K562 (cell line): ENCODE measurements around the gene PDLIM5. TPM values are rescaled to one million over a fixed set of nuclear protein-coding genes. Genes with fewer than 3 reads are reported as not detected.

Experiments used
- ATAC-seq: fragments of 200-7000 bp; cut with Tn5 transposase; 3 replicates; pipeline ENCODE4 v1.9.1; 2020; ENCODE audit warnings: moderate library complexity
- BruUV-seq: library from RNA; stranded (reverse); fragments of 400-500 nt; replicated peaks from 2 replicates; lab custom pipeline; 2021; lab: Mats Ljungman, UMichigan
- CTCF ChIA-PET: fragments of 300-600 bp; formaldehyde crosslinking; extraction: SDS; loops from one replicate; lab custom pipeline; 2021; ENCODE audit warnings: low intra/inter-chr PET ratio; lab: Yijun Ruan, JAX
- POLR2A ChIA-PET: fragments of 300-600, 350-650 bp; sonication (Branson Sonifier 250); formaldehyde crosslinking; extraction: SDS; loops from one replicate; lab custom pipeline; 2021; ENCODE audit warnings: antibody characterized with exemption, inconsistent platforms; lab: Yijun Ruan, JAX
- DNase-seq, 4 experiments: peaks; one replicate each; pipeline versions ENCODE4 v3.0.0 to v3.0.0-alpha.2; 2011 to 2018; ENCODE audit warnings: low spot score in 3 of 4, mixed read lengths in 3 of 4; ENCODE audit errors: extremely low read depth in 1 of 4
- FAIRE-seq: peaks from 2 replicates; lab custom pipeline; 2011; peaks lifted over from hg19 to GRCh38; lab: Jason Lieb, UNC
- H2AFZ ChIP-seq: 2 replicates; pipeline ENCODE4 v1.6.0; 2011; ENCODE audit warnings: low read depth, low read length, control low read depth, inconsistent platforms
- H3K27ac ChIP-seq: fragments of 200-600 bp; 3 replicates; pipeline ENCODE4 v1.8.0; 2011; ENCODE audit warnings: low read depth, mild to moderate bottlenecking, control low read depth, inconsistent platforms, low read length, moderate library complexity, mixed read lengths; ENCODE audit errors: extremely low read depth
- H3K27me3 ChIP-seq, 2 experiments: fragments of 300-600 bp in 1 of 2; 2 replicates in 1 of 2; 3 replicates in 1 of 2; pipeline versions ENCODE4 v1.6.0 to v1.8.0; 2011; ENCODE audit warnings: inconsistent platforms in 2 of 2, low read length in 2 of 2, mild to moderate bottlenecking in 1 of 2, mixed read lengths in 1 of 2, moderate library complexity in 1 of 2; ENCODE audit not compliant: control insufficient read depth in 2 of 2, insufficient read depth in 2 of 2
- H3K36me3 ChIP-seq: fragments of 300-600 bp; 3 replicates; pipeline ENCODE4 v1.8.0; 2011; ENCODE audit warnings: mild to moderate bottlenecking, low read length, inconsistent platforms; ENCODE audit not compliant: control insufficient read depth, insufficient read depth
- H3K4me1 ChIP-seq, 2 experiments: fragments of 200-600 bp in 1 of 2; replicated peaks in 1 of 2; 2 replicates in 1 of 2; 3 replicates in 1 of 2; pipeline versions ENCODE4 v1.5.1 to v1.8.0; 2011; ENCODE audit warnings: inconsistent platforms in 2 of 2, low read length in 2 of 2, mild to moderate bottlenecking in 1 of 2, mixed read lengths in 1 of 2, moderate library complexity in 1 of 2; ENCODE audit not compliant: control insufficient read depth in 2 of 2, insufficient read depth in 2 of 2
- H3K4me2 ChIP-seq: 2 replicates; pipeline ENCODE4 v1.6.1; 2011; ENCODE audit warnings: low read length, control low read depth, inconsistent platforms, mixed read lengths; ENCODE audit not compliant: insufficient read depth
- H3K4me3 ChIP-seq: fragments of 200-600 bp; sonication (generic), shearing (Covaris generic); 2 replicates; pipeline ENCODE4 v1.5.1; 2016; ENCODE audit warnings: control low read depth, inconsistent platforms
- H3K79me2 ChIP-seq: fragments of 200-600 bp; 3 replicates; pipeline ENCODE4 v1.8.0; 2011; ENCODE audit warnings: low read length, inconsistent platforms; ENCODE audit not compliant: control insufficient read depth, insufficient read depth
- H3K9ac ChIP-seq, 2 experiments: 2 replicates each; pipeline versions ENCODE4 v1.6.0 to v1.6.1; 2011; ENCODE audit warnings: low read depth in 2 of 2, low read length in 2 of 2, control low read depth in 1 of 2, inconsistent platforms in 1 of 2, mild to moderate bottlenecking in 1 of 2, mixed read lengths in 1 of 2; ENCODE audit not compliant: insufficient read depth in 1 of 2
- H3K9me1 ChIP-seq: one replicate; pipeline ENCODE4 v1.6.0; 2011; ENCODE audit warnings: inconsistent platforms, mild to moderate bottlenecking, low read length, moderate library complexity; ENCODE audit not compliant: control insufficient read depth, insufficient read depth
- H3K9me3 ChIP-seq: replicated peaks from 2 replicates; pipeline ENCODE4 v1.5.1; 2011; ENCODE audit warnings: low read depth, low read length, inconsistent platforms; ENCODE audit not compliant: control insufficient read depth, insufficient read depth
- H4K20me1 ChIP-seq: replicated peaks from 2 replicates; pipeline ENCODE4 v1.6.1; 2011; ENCODE audit warnings: low read length, inconsistent platforms, mixed read lengths; ENCODE audit not compliant: control insufficient read depth, insufficient read depth
- ARID3A ChIP-seq: IDR thresholded peaks from 2 replicates; pipeline ENCODE4 v1.6.1; 2012; ENCODE audit warnings: low read depth, low read length, improper control_type of control experiment, borderline replicate concordance
- CBFA2T3 ChIP-seq: fragments of 450-650 bp; IDR thresholded peaks from 2 replicates; pipeline ENCODE4 v1.6.1; 2017
- EGR1 ChIP-seq: fragments of 450-650 bp; conservative IDR thresholded peaks from 2 replicates; pipeline ENCODE4 v1.6.1; 2017; ENCODE audit warnings: mild to moderate bottlenecking
- FOSL1 ChIP-seq: fragments of 200-800 bp; sonication (Bioruptor generic); conservative IDR thresholded peaks from 2 replicates; pipeline ENCODE4 v1.6.1; 2016; ENCODE audit warnings: missing genetic modification characterization, missing compliant biosample characterization
- FOXJ2 ChIP-seq: fragments of 200-800 bp; sonication (Bioruptor generic); IDR thresholded peaks from 2 replicates; pipeline ENCODE4 v1.6.1; 2016; ENCODE audit warnings: missing genetic modification characterization, missing compliant biosample characterization
- HDAC8 ChIP-seq: fragments of 450-650 bp; IDR thresholded peaks from 2 replicates; pipeline ENCODE4 v1.6.1; 2016; ENCODE audit warnings: mild to moderate bottlenecking, missing genetic modification characterization, moderate library complexity, missing compliant biosample characterization
- KDM1A ChIP-seq, 2 experiments: fragments of 450-650 bp; IDR thresholded peaks; 2 replicates each; pipeline ENCODE4 v1.6.1; 2016; ENCODE audit warnings: mild to moderate bottlenecking in 2 of 2
- KLF1 ChIP-seq: fragments of 450-650 bp; IDR thresholded peaks from 2 replicates; pipeline ENCODE4 v1.6.1; 2016; ENCODE audit warnings: missing genetic modification characterization, missing compliant biosample characterization
- LEF1 ChIP-seq: fragments of 450-650 bp; IDR thresholded peaks from 2 replicates; pipeline ENCODE4 v1.6.1; 2016; ENCODE audit warnings: mild to moderate bottlenecking
- MAFG ChIP-seq: fragments of 450-650 bp; conservative IDR thresholded peaks from 2 replicates; pipeline ENCODE4 v1.6.1; 2016; ENCODE audit warnings: missing genetic modification characterization, missing compliant biosample characterization
- MAFK ChIP-seq: IDR thresholded peaks from 2 replicates; pipeline ENCODE4 v1.6.1; 2011; ENCODE audit warnings: low read length, improper control_type of control experiment
- MAX ChIP-seq: sonication (generic); formaldehyde crosslinking; IDR thresholded peaks from 2 replicates; pipeline ENCODE4 v1.9.0; 2022; ENCODE audit warnings: mild to moderate bottlenecking, missing genetic modification reagents
- RCOR1 ChIP-seq, 2 experiments: IDR thresholded peaks; 2 replicates each; pipeline ENCODE4 v1.6.1; 2012; ENCODE audit warnings: low read depth in 2 of 2, low read length in 2 of 2, borderline replicate concordance in 1 of 2, improper control_type of control experiment in 1 of 2
- RFX7 ChIP-seq: fragments of 250-450 bp; sonication (Bioruptor Pico); IDR thresholded peaks from 2 replicates; pipeline ENCODE4 v1.5.1; 2021; ENCODE audit warnings: mild to moderate bottlenecking
- SMARCA4 ChIP-seq: fragments of 450-650 bp; IDR thresholded peaks from 2 replicates; pipeline ENCODE4 v1.6.1; 2016
- TRIM25 ChIP-seq: fragments of 450-650 bp; IDR thresholded peaks from 2 replicates; pipeline ENCODE4 v1.7.0; 2016; ENCODE audit warnings: borderline replicate concordance
- VEZF1 ChIP-seq: fragments of 200-800 bp; sonication (Bioruptor generic); IDR thresholded peaks from 2 replicates; pipeline ENCODE4 v1.6.1; 2017; ENCODE audit warnings: missing genetic modification characterization, missing compliant biosample characterization
- ZNF316 ChIP-seq: fragments of 450-650 bp; IDR thresholded peaks from 2 replicates; pipeline ENCODE4 v1.6.1; 2016
- WGBS: fragments of 100-300 bp; shearing (Covaris generic); methylation state at CpG from one replicate; pipeline ENCODE4 v1.1.6; 2016; ENCODE audit warnings: low coverage, mixed read lengths; ENCODE audit not compliant: insufficient coverage; ENCODE audit errors: missing lambda C conversion rate; 5-methylcytosine and 5-hydroxymethylcytosine counted together
- in situ Hi-C: fragments of 300-500 bp; cut with MboI; formaldehyde crosslinking; loops from 4 replicates; pipeline ENCODE4 v1.15.0; 2018; ENCODE audit warnings: inconsistent platforms, mixed read lengths
- intact Hi-C: fragments of 100-400 bp; cut with micrococcal nuclease; formaldehyde crosslinking; loops from 2 replicates; pipeline ENCODE4 v1.14.2; 2022
- polyA plus RNA-seq, 8 experiments: library from polyadenylated mRNA; depleted of rRNA in 4 of 8; stranded (reverse) in 5 of 8; unstranded in 3 of 8; fragments of >200 nt; fragmentation: Nextera tagmentation in 2 of 8; fragmentation: Illumina TruSeq in 1 of 8; extraction: Ambion mirVana in 2 of 8; extraction: Trizol in 1 of 8; gene quantifications; 2 replicates each; pipeline versions ENCODE4 v1.2.1 to v1.2.3, GENCODE V29; 2011 to 2014; ENCODE audit warnings: inconsistent platforms in 1 of 8, missing spikeins in 1 of 8
- total RNA-seq, 7 experiments: library from RNA; depleted of rRNA in 6 of 7; stranded (reverse); fragments of >200 nt in 6 of 7; fragmentation: Illumina TruSeq in 2 of 7; extraction: Trizol in 2 of 7; gene quantifications; 2 replicates each; pipeline versions ENCODE4 v1.2.1 to v1.2.3, GENCODE V29; 2011 to 2021; ENCODE audit warnings: low replicate concordance in 1 of 7

The PDLIM5 gene
- total and polyA plus RNA-seq, 9 of the 15 experiments (the other 6 are each of a cell fraction or from before 2014, with no cell fraction given): 36.9 to 127 (median 62.5) TPM

GRCh38 chr4:94507281-94507680, 55.5 kb downstream of the PDLIM5 start (continued):
- TF ChIP-seq MAX (CRISPR knock-in tag) (no peak), RFX7 (no peak)
- TF ChIP-seq, all 486 proteins: peak for 0

- FAIRE-seq: peak; percentile 86
- CTCF ChIA-PET: no interaction called here
- TF ChIP-seq MAFK (peak; percentile 40; the same call in 1 of the 2 replicates), ARID3A (peak; percentile 54; the same call in 1 of the 2 replicates), RCOR1 (IDR thresholded peaks at IDR 0.05; ENCODE audit: borderline replicate concordance in 1 of 2, low read depth in 2 of 2, low read length in 2 of 2) (peak in 1 of 2 experiments; percentile 62; a peak in 1 of 4 replicates), TRIM25 (no peak), FOSL1 (tag) (peak; percentile 54; the same call in 1 of the 2 replicates), SMARCA4 (peak; percentile 54; the same call in 1 of the 2 replicates), EGR1 (peak; percentile 70), VEZF1 (CRISPR knock-in tag) (0 out of 2 replicates have a peak, but pooled peaks have one; percentile 12), KDM1A (IDR thresholded peaks at IDR 0.05) (peak; percentile 52 to 62; a peak in 3 of 4 replicates), CBFA2T3 (0 out of 2 replicates have a peak, but pooled peaks have one; percentile 21), LEF1 (0 out of 2 replicates have a peak, but pooled peaks have one; percentile 29), HDAC8 (tag) (no peak), MAFG (tag) (peak; percentile 43; the same call in 1 of the 2 replicates), FOXJ2 (tag) (no peak), KLF1 (tag) (no peak), ZNF316 (peak; percentile 61)
Observed at GRCh38 chr4:94507708-94508107, 56.0 kb downstream of the PDLIM5 start.

More at GRCh38 chr4:94507708-94508107, 56.0 kb downstream of the PDLIM5 start:
- intact Hi-C loops: no loop called here
- H3K27ac ChIP-seq: peak overlapping the region; percentile 15; the same call in 1 of the 3 replicates
- H3K79me2 ChIP-seq: peaks cover 31% of the 10 kb centered on the region; the same call in 2 of the 3 replicates
- H3K9me3 ChIP-seq: no peaks in the 10 kb centered on the region
- peaks cover 0 to 11% of the 10 kb centered on the region in 2 experiments; a peak in 4 of 5 replicates for H3K4me1 ChIP-seq
- no TSS peak for BruUV-seq
- POLR2A ChIA-PET: no interaction called here
- no peaks in the 10 kb centered on the region; the same call in 1 of the 2 replicates for H4K20me1 ChIP-seq
- H3K4me3 ChIP-seq: no peak overlapping the region
- H3K27me3 ChIP-seq: no peaks in the 10 kb centered on the region
- ATAC-seq: peak; percentile 83
- H3K9me1 ChIP-seq: no peaks in the 10 kb centered on the region
- no peaks in the 10 kb centered on the region for H3K36me3 ChIP-seq
- H2AFZ ChIP-seq: no peak overlapping the region
- no peak overlapping the region for H3K9ac ChIP-seq
- no peak overlapping the region for H3K4me2 ChIP-seq
- 0% methylated on average over 1 of the region's 1 CpG for WGBS
- in situ Hi-C loops: no loop called here
- DNase-seq: peak; percentile 19 to 50 (median 35)
